ENCODE data around the gene DHRS2.
"Not testable (repeated sequence)": the region's sequence is repeated elsewhere in the genome, so short reads cannot be mapped to it uniquely, and the experiment has no call there.

DNA sequence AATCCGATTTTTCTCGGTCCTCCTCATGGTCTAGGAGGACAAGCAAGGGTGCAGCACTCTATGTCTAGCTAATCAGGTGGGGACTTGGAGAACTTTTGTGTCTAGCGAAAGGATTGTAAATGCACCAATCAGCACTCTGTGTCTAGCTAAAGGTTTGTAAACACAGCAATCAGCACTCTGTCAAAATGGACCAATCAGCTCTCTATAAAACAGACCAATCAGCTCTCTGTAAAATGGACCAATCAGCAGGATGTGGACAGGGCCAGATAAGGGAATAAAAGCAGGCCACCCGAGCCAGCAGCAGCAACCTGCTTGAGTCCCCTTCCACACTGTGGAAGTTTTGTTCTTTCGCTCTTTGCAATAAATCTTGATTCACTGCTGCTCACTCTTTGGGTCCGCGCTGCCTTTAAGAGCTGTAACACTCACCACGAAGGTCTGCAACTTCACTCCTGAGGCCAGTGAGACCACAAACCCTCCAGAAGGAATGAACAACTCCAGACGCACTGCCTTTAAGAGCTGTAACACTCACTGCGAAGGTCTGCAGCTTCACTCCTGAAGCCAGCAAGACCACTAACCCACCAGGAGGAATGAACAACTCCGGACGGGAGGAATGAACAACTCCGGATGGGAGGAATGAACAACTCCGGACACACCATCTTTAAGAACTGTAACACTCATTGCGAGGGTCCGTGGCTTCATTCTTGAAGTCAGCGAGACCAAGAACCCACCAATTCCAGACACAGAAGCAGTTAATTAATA, 1.7 kb downstream of the DHRS2 start:
- TF ChIP-seq, protein P1, sequence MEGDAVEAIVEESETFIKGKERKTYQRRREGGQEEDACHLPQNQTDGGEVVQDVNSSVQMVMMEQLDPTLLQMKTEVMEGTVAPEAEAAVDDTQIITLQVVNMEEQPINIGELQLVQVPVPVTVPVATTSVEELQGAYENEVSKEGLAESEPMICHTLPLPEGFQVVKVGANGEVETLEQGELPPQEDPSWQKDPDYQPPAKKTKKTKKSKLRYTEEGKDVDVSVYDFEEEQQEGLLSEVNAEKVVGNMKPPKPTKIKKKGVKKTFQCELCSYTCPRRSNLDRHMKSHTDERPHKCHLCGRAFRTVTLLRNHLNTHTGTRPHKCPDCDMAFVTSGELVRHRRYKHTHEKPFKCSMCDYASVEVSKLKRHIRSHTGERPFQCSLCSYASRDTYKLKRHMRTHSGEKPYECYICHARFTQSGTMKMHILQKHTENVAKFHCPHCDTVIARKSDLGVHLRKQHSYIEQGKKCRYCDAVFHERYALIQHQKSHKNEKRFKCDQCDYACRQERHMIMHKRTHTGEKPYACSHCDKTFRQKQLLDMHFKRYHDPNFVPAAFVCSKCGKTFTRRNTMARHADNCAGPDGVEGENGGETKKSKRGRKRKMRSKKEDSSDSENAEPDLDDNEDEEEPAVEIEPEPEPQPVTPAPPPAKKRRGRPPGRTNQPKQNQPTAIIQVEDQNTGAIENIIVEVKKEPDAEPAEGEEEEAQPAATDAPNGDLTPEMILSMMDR (IDR thresholded peaks at IDR 0.05), result not testable (repeated sequence)
- TF ChIP-seq EP300 (IDR thresholded peaks at IDR 0.05), result not testable (repeated sequence)
